ENCODE measurements around the gene CRY2. TPM values are rescaled to one million over a fixed set of nuclear protein-coding genes. Genes with fewer than 3 reads are reported as not detected.

The CRY2 gene
- total and polyA plus RNA-seq, 12 donors: 14.7 to 57.4 (median 28.8) TPM

- Histone ChIP-seq H3K4me1 (replicated peaks in 1 of 2) (peaks cover 36 to 40% of the 10 kb centered on the region in 2 donors), H3K9me3 (replicated peaks in 1 of 3) (no peaks in the 10 kb centered on the region), H3K27ac (peak overlapping the region in 3 of 5 donors; percentile 77 to 87 (median 83)), H3K27me3 (no peaks in the 10 kb centered on the region), H3K36me3 (replicated peaks in 1 of 2) (peaks cover 0 to 55% of the 10 kb centered on the region in 2 donors), H3K4me3 (no peak overlapping the region)
- intact Hi-C loops (cut with DNase I): loop anchor here in 1 of 2 donors (10.0 kb wide), 2 partner anchors 54 to 144 kb away; partner anchors contain the start of gene PEX16
- TF ChIP-seq, protein P1, sequence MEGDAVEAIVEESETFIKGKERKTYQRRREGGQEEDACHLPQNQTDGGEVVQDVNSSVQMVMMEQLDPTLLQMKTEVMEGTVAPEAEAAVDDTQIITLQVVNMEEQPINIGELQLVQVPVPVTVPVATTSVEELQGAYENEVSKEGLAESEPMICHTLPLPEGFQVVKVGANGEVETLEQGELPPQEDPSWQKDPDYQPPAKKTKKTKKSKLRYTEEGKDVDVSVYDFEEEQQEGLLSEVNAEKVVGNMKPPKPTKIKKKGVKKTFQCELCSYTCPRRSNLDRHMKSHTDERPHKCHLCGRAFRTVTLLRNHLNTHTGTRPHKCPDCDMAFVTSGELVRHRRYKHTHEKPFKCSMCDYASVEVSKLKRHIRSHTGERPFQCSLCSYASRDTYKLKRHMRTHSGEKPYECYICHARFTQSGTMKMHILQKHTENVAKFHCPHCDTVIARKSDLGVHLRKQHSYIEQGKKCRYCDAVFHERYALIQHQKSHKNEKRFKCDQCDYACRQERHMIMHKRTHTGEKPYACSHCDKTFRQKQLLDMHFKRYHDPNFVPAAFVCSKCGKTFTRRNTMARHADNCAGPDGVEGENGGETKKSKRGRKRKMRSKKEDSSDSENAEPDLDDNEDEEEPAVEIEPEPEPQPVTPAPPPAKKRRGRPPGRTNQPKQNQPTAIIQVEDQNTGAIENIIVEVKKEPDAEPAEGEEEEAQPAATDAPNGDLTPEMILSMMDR (IDR thresholded peaks at IDR 0.05): no peak
- no peak for TF ChIP-seq POLR2A (IDR thresholded peaks at IDR 0.05)
- peak in 2 of 7 donors; percentile 27 to 55 for DNase-seq
- WGBS, 4 donors: 89 to 95% (median 94%) methylated on average over 8 to 10 of the region's 10 CpGs
These were observed 13.7 kb downstream of the CRY2 start for GRCh38 chr11:45860764-45861510.

- Histone ChIP-seq H3K27me3 (no peaks in the 10 kb centered on the region), H3K4me1 (replicated peaks in 1 of 2) (peaks cover 14% of the 10 kb centered on the region in 2 donors), H3K27ac (no peak overlapping the region), H3K36me3 (replicated peaks in 1 of 2) (peaks cover 0 to 69% of the 10 kb centered on the region in 2 donors), H3K4me3 (no peak overlapping the region), H3K9me3 (replicated peaks in 1 of 3) (no peaks in the 10 kb centered on the region)
- intact Hi-C loops (cut with DNase I): loop anchor here in 1 of 2 donors (10.0 kb wide), 2 partner anchors 51 to 141 kb away; partner anchors contain the start of gene PEX16
- DNase-seq: no peak
- TF ChIP-seq POLR2A (IDR thresholded peaks at IDR 0.05): no peak
- TF ChIP-seq, protein P1 (IDR thresholded peaks at IDR 0.05): no peak
These were observed 16.8 kb downstream of the CRY2 start for GRCh38 chr11:45864041-45864440.

- no peak overlapping the region for H3K27ac ChIP-seq
- TF ChIP-seq, protein P1 (IDR thresholded peaks at IDR 0.05): no peak
- no peak for TF ChIP-seq POLR2A (IDR thresholded peaks at IDR 0.05)
- H3K4me1 ChIP-seq (replicated peaks in 1 of 2): no peaks in the 10 kb centered on the region
- intact Hi-C loops (cut with DNase I): loop anchor here in 1 of 2 donors (10.0 kb wide), 2 partner anchors 45 to 135 kb away; partner anchors contain the start of gene PEX16
- H3K4me3 ChIP-seq: no peak overlapping the region
- 87 to 95% (median 91%) methylated on average over 3 to 12 of the region's 12 CpGs for WGBS, 4 donors
- no peak for DNase-seq
- peaks cover 0 to 73% of the 10 kb centered on the region in 2 donors for H3K36me3 ChIP-seq (replicated peaks in 1 of 2)
- H3K9me3 ChIP-seq (replicated peaks in 1 of 3): no peaks in the 10 kb centered on the region
- H3K27me3 ChIP-seq: no peaks in the 10 kb centered on the region
These were observed 22.3 kb downstream of the CRY2 start for GRCh38 chr11:45869551-45869950.

DNA sequence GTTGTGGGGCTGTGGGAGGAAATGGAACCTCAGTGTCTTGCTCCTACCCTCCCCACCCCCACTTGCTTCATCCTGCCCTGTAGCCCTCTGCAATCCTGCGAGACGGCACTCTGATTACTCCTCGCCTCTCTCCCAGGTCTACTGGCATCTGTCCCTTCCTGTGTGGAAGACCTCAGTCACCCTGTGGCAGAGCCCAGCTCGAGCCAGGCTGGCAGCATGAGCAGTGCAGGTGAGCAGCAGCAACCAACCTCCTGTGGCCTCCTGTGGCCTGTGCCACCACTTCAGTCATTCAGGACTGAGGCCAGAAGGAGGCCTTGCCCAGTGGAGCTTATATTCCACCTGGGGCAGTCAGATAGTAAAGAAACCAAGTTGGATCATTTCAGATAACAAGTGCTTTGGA lies 23.4 kb downstream of the CRY2 start:
- 78 to 91% (median 84%) methylated on average over 3 to 4 of the region's 4 CpGs for WGBS, 4 donors
- Histone ChIP-seq H3K27me3 (no peaks in the 10 kb centered on the region), H3K9me3 (replicated peaks in 1 of 3) (no peaks in the 10 kb centered on the region), H3K36me3 (replicated peaks in 1 of 2) (peaks cover 0 to 78% of the 10 kb centered on the region in 2 donors), H3K4me3 (no peak overlapping the region), H3K4me1 (replicated peaks in 1 of 2) (no peaks in the 10 kb centered on the region), H3K27ac (no peak overlapping the region)
- DNase-seq: no peak
- intact Hi-C loops (cut with DNase I): no loop called here
- TF ChIP-seq, protein P1 (IDR thresholded peaks at IDR 0.05): no peak
- no peak for TF ChIP-seq POLR2A (IDR thresholded peaks at IDR 0.05)
